ENCODE results near the gene BCL2L14.
"Not testable (repeated sequence)": the region's sequence is repeated elsewhere in the genome, so short reads cannot be mapped to it uniquely, and the experiment has no call there.

The BCL2L14 gene

GRCh38 chr12:12144531-12144930 lies 73.8 kb downstream of the BCL2L14 start:
- not testable (repeated sequence) for H3K27ac ChIP-seq (ENCODE audit: low read depth, low read length); H3K36me3 ChIP-seq (ENCODE audit: insufficient read depth, low read length); H3K27me3 ChIP-seq (ENCODE audit: control insufficient read depth in 1 of 2, insufficient read depth in 2 of 2, low read length in 2 of 2); H3K9ac ChIP-seq (ENCODE audit: low read length); H3K9me3 ChIP-seq (ENCODE audit: low read length); H3K4me1 ChIP-seq (ENCODE audit: insufficient read depth, low read length); H3K4me3 ChIP-seq (ENCODE audit: low read depth in 1 of 2, low read length in 2 of 2)

- Histone ChIP-seq H3K9me3 (ENCODE audit: low read length) (no peaks in the 10 kb centered on the region), H3K27me3 (ENCODE audit: control insufficient read depth in 1 of 2, insufficient read depth in 2 of 2, low read length in 2 of 2) (no peaks in the 10 kb centered on the region), H3K9ac (ENCODE audit: low read length) (no peak overlapping the region), H3K27ac (ENCODE audit: low read depth, low read length) (no peak overlapping the region), H3K4me3 (ENCODE audit: low read depth in 1 of 2, low read length in 2 of 2) (no peak overlapping the region), H3K36me3 (ENCODE audit: insufficient read depth, low read length) (peaks cover 17% of the 10 kb centered on the region), H3K4me1 (ENCODE audit: insufficient read depth, low read length) (no peaks in the 10 kb centered on the region)
Observed at GRCh38 chr12:12147111-12147510, 76.4 kb downstream of the BCL2L14 start.

Measured in muscle layer of colon (tissue), 2 donors.